Measurements from ENCODE around the gene CLIC4.

Gene CLIC4

DNA sequence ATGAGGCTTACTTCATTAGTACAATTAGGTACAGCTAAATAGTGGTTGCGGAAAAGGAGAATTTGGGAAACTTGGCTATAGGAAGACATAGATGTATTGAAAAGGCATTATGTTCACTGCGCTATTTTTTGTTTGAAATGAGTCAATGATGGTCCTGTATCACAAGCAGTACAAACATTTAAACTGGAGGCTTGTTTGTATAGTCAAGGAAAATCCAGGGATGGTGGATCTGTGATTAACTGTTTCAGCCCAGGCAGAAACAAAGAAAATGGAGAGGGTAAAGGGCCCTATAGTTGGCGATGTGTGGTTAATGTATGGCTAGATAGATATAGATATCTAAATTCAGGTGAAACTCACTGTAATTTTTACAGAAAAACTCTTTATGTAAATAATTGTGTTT lies 79.9 kb downstream of the CLIC4 start:
- no peak for DNase-seq (ENCODE audit: low read depth)
- TF ChIP-seq, protein P1, sequence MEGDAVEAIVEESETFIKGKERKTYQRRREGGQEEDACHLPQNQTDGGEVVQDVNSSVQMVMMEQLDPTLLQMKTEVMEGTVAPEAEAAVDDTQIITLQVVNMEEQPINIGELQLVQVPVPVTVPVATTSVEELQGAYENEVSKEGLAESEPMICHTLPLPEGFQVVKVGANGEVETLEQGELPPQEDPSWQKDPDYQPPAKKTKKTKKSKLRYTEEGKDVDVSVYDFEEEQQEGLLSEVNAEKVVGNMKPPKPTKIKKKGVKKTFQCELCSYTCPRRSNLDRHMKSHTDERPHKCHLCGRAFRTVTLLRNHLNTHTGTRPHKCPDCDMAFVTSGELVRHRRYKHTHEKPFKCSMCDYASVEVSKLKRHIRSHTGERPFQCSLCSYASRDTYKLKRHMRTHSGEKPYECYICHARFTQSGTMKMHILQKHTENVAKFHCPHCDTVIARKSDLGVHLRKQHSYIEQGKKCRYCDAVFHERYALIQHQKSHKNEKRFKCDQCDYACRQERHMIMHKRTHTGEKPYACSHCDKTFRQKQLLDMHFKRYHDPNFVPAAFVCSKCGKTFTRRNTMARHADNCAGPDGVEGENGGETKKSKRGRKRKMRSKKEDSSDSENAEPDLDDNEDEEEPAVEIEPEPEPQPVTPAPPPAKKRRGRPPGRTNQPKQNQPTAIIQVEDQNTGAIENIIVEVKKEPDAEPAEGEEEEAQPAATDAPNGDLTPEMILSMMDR (IDR thresholded peaks at IDR 0.05; ENCODE audit: insufficient read depth, low read depth, low read length, missing control alignments): no peak
- no peak overlapping the region for H3K4me3 ChIP-seq (ENCODE audit: low read length)

DNA sequence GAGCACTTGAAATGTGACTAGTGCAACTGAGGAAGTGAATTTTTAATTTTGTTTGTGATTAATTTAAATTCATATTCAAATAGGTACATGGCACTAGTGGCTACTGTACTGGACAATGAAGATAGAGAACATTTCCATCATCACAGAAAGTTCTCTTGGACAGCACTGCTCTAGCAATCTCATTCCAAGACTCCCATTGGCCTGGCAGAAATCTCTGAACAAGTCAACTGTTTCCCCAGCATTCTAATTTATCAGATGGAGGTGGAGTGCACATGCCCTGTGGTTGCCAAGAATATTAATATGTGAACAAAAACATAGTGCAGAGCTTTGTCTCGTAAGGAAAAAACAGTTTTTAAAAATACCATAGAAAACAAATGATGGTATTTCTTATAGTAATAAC lies 81.3 kb downstream of the CLIC4 start:
- DNase-seq (ENCODE audit: low read depth): no peak
- no peak overlapping the region for H3K4me3 ChIP-seq (ENCODE audit: low read length)
- TF ChIP-seq, protein P1 (IDR thresholded peaks at IDR 0.05; ENCODE audit: insufficient read depth, low read depth, low read length, missing control alignments): no peak

DNA sequence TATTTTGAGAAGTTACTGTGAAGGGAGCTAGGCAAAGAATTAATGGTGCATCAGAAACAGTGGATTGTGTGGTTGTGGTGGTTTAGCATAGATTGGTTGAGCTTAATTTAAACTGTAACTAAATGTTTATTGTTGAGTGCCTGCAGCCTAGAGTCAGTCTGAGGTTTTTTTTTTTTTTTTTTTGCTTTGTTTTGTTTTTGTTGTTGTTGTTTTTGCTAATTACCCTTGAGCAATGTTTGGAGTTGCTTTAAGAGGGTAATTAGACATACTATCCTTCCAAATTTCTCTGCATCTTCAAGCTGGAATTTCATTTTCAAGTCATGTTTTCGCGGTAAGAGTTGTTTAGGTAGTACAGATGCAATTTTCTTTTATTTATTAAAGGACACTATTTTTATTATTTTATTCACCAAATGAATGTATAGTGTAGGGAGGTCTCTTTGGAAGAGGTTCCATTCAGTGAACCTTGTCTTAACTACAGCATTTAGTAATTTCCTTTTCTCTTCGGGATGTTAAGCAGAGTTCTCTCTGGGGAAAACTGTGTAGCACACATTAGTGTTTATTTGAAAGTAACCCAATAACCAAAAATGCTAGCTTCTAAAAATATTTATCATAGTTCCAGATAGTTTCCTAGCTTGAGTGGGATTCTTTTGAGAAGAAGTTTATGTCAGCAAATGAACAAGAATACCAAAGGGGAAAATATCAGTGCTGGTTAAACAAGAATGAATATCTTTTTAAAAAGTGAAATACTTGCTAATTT lies 82.3 kb downstream of the CLIC4 start:
- no peak for DNase-seq (ENCODE audit: low read depth)
- TF ChIP-seq, protein P1 (IDR thresholded peaks at IDR 0.05; ENCODE audit: insufficient read depth, low read depth, low read length, missing control alignments): no peak
- H3K4me3 ChIP-seq (ENCODE audit: low read length): no peak overlapping the region

DNA sequence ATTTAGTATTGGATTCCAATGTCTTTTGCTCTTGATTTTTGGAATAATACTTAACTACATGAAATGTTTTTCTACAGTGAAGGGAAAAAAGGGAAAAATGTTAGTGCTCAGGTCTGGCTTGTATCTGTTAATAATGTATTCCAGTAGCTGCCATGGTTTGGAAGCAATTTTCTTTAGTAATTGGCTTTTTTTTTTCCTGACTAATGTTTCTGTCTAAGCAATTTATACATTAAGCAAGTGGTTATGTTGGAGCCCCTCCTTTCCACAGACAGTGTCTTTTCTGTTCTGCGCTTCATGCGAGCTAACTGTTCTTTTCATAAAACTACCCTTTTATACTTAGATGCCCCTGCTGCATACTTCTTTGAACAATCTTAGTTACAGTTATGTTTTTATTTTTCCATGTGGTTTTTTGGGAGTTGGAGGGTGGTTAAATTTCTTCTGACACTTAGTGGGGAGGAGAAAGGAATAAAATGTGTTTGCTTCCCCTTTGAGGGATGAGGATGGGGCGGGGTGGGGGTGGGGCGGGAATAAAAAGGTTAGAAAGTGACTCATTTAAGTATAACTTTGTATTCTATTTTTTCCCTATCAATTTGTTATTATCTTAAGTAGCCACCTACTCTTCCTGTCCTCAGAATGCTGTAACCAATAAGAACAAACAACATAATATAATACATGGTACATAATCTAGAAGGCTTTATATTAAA lies 83.1 kb downstream of the CLIC4 start:
- no peak overlapping the region for H3K4me3 ChIP-seq (ENCODE audit: low read length)
- DNase-seq (ENCODE audit: low read depth): no peak
- TF ChIP-seq, protein P1 (IDR thresholded peaks at IDR 0.05; ENCODE audit: insufficient read depth, low read depth, low read length, missing control alignments): no peak

DNA sequence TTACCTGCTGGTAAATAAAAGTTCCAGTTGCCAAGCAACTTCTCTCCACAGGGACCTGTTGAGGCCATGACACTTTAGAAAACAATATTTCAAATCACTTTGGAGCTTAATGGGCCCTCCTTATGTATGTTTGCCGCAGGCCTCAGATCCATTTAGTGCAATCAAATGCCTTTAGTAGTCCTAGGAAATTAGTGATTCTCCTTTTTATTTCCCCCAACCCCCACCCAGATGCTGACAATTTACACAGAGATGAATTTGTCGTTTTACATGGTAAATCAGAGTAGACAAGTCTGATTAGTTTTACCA lies 83.6 kb downstream of the CLIC4 start:
- no peak for DNase-seq (ENCODE audit: low read depth)

DNA sequence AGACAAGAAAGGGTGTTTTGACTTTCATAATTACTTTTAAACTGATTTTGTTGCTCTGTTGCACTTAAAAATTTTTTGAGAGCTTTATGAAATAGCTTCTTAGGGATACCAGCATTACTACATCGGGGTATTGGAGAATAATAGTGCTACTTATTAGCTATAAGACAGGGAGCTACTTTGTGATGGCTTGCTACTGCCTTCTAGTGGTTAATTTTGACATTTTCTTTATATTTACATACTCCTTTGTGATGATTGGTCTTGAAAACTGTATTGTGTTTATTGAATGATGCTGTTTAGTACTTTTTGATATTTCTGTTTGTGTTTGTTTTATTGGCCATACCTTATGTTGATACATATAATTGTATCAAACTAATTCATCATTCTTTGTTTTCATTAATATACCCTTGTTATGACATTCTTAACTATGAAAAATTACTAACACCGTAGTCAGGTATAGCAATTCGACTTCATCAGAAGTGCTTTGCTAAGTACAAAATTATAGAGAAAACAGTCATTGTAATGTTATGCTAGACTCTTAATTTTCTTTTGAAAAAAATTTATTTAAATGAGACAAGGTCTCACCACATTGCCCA lies 85.5 kb downstream of the CLIC4 start:
- TF ChIP-seq, protein P1 (IDR thresholded peaks at IDR 0.05; ENCODE audit: insufficient read depth, low read depth, low read length, missing control alignments): peak; percentile 73
- peak; percentile 77 for DNase-seq (ENCODE audit: low read depth)

More for the DNA sequence above, 83.6 kb downstream of the CLIC4 start:
- H3K4me3 ChIP-seq (ENCODE audit: low read length): no peak overlapping the region
- TF ChIP-seq, protein P1 (IDR thresholded peaks at IDR 0.05; ENCODE audit: insufficient read depth, low read depth, low read length, missing control alignments): no peak

More for the DNA sequence above, 85.5 kb downstream of the CLIC4 start:
- H3K4me3 ChIP-seq (ENCODE audit: low read length): no peak overlapping the region
